A673 (cell line): ENCODE data around the gene FAM120B. TPM values are rescaled to one million over a fixed set of nuclear protein-coding genes. Genes with fewer than 3 reads are reported as not detected.

Experiments used
- BruUV-seq: library from RNA; stranded (reverse); fragments of 400-500 nt; replicated peaks from 2 replicates; lab custom pipeline; 2021; lab: Mats Ljungman, UMichigan
- CTCF ChIA-PET: fragments of 300-600 bp; sonication (Branson Sonifier 250); formaldehyde crosslinking; loops from one replicate; lab custom pipeline; 2022; ENCODE audit warnings: antibody characterized with exemption; lab: Charles Lee
- POLR2A ChIA-PET: fragments of 300-600 bp; sonication (Branson Sonifier 250); formaldehyde crosslinking; loops from one replicate; lab custom pipeline; 2022; ENCODE audit warnings: antibody characterized with exemption; ENCODE audit not compliant: low non-redundant PET; lab: Charles Lee
- DNase-seq: peaks from one replicate; pipeline ENCODE4 v3.0.0-alpha.2; 2015; ENCODE audit warnings: low spot score
- H3K27ac ChIP-seq: fragments of 200-600 bp; sonication (generic); 2 replicates; pipeline ENCODE4 v1.5.1; 2016; ENCODE audit warnings: mixed run types, low read depth, mild to moderate bottlenecking, mixed read lengths, antibody characterized with exemption, low read length; ENCODE audit not compliant: poor library complexity, severe bottlenecking
- H3K27me3 ChIP-seq: fragments of 200-600 bp; sonication (generic); replicated peaks from 2 replicates; pipeline ENCODE4 v1.6.1; 2017; ENCODE audit warnings: mixed run types, low read depth, mild to moderate bottlenecking, mixed read lengths, antibody characterized with exemption, low read length; ENCODE audit not compliant: insufficient read depth, poor library complexity
- H3K36me3 ChIP-seq: fragments of 200-600 bp; sonication (generic); 2 replicates; pipeline ENCODE4 v1.6.1; 2016; ENCODE audit warnings: mixed run types, mild to moderate bottlenecking, mixed read lengths, antibody characterized with exemption, low read length; ENCODE audit not compliant: insufficient read depth, poor library complexity, severe bottlenecking
- H3K4me1 ChIP-seq: fragments of 200-600 bp; sonication (generic); 2 replicates; pipeline ENCODE4 v1.6.1; 2017; ENCODE audit warnings: mixed run types, mild to moderate bottlenecking, mixed read lengths, antibody characterized with exemption, low read length; ENCODE audit not compliant: insufficient read depth, poor library complexity, severe bottlenecking
- H3K4me3 ChIP-seq: fragments of 200-600 bp; sonication (generic); 2 replicates; pipeline ENCODE4 v1.5.1; 2016; ENCODE audit warnings: low read depth, mixed run types, mild to moderate bottlenecking, mixed read lengths, low read length; ENCODE audit not compliant: poor library complexity, severe bottlenecking
- H3K9me3 ChIP-seq: fragments of 200-600 bp; sonication (generic); 2 replicates; pipeline ENCODE4 v1.6.1; 2016; ENCODE audit warnings: mixed run types, low read depth, mild to moderate bottlenecking, mixed read lengths, antibody characterized with exemption, low read length; ENCODE audit not compliant: poor library complexity, severe bottlenecking
- CTCF ChIP-seq: fragments of 300-800, 200-600 bp; sonication (generic); conservative IDR thresholded peaks from 2 replicates; pipeline ENCODE4 v1.5.1; 2017; ENCODE audit warnings: low read depth, mild to moderate bottlenecking, antibody characterized with exemption, low read length, moderate library complexity, mixed read lengths
- EZH2 ChIP-seq: fragments of 200-600 bp; sonication (generic); IDR thresholded peaks from 2 replicates; pipeline ENCODE4 v1.6.1; 2017; ENCODE audit warnings: borderline replicate concordance, low read depth, mild to moderate bottlenecking, mixed read lengths, antibody characterized with exemption, low read length; ENCODE audit not compliant: poor library complexity, severe bottlenecking
- intact Hi-C: fragments of 100-400 bp; cut with micrococcal nuclease; formaldehyde crosslinking; loops from one replicate; pipeline ENCODE4 v1.10.0; 2022; ENCODE audit not compliant: unreplicated experiment
- total RNA-seq: library from RNA; stranded (reverse); gene quantifications from 2 replicates; pipeline ENCODE4 v1.2.3, GENCODE V29; 2021

The FAM120B gene
- total RNA-seq, 1 experiment from 2014 or later: 31.6 TPM

- BruUV-seq: no TSS peak
- no peak overlapping the region for H3K4me3 ChIP-seq
- CTCF ChIA-PET: no interaction called here
- peaks cover 15% of the 10 kb centered on the region for H3K36me3 ChIP-seq
- no peak for DNase-seq
- intact Hi-C loops: no loop called here
- no peaks in the 10 kb centered on the region for H3K4me1 ChIP-seq
- POLR2A ChIA-PET: no interaction called here
- H3K9me3 ChIP-seq: no peaks in the 10 kb centered on the region
- no peak overlapping the region for H3K27ac ChIP-seq
- TF ChIP-seq CTCF (no peak), EZH2 (no peak)
- H3K27me3 ChIP-seq: no peaks in the 10 kb centered on the region
These were observed 96.9 kb downstream of the FAM120B start for GRCh38 chr6:170403451-170403850.

- CTCF ChIA-PET: no interaction called here
- TF ChIP-seq CTCF (no peak), EZH2 (no peak)
- no TSS peak for BruUV-seq
- Histone ChIP-seq H3K9me3 (no peaks in the 10 kb centered on the region), H3K4me1 (no peaks in the 10 kb centered on the region), H3K27me3 (no peaks in the 10 kb centered on the region), H3K36me3 (peaks cover 15% of the 10 kb centered on the region), H3K4me3 (no peak overlapping the region), H3K27ac (no peak overlapping the region)
- POLR2A ChIA-PET: no interaction called here
- intact Hi-C loops: no loop called here
- no peak for DNase-seq
These were observed 97.5 kb downstream of the FAM120B start for GRCh38 chr6:170404036-170404435.

DNA sequence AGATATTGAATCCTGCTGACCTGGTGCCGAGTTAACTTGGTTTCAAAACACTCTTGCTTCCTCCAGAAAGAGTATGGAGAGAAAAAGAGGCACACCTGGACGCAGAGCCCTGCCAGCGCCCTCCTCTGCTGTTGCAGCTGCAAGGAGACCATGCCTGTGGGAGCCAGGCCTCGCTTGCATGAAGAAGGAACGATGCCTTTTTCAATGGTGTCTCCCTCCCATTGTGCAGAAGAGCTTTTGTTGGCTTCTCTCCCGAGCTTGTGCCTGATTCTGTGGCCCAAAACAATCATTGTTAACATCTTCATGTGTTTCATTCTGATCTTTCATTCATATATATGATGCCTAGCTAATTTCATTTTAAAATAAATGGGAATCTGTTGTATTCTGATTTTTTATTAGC is 98.1 kb downstream of the FAM120B start:
- DNase-seq: no peak
- H3K4me1 ChIP-seq: no peaks in the 10 kb centered on the region
- H3K9me3 ChIP-seq: no peaks in the 10 kb centered on the region
- no peaks in the 10 kb centered on the region for H3K27me3 ChIP-seq
- no TSS peak for BruUV-seq
- TF ChIP-seq CTCF (no peak), EZH2 (no peak)
- no peak overlapping the region for H3K4me3 ChIP-seq
- H3K36me3 ChIP-seq: peaks cover 15% of the 10 kb centered on the region
- no peak overlapping the region for H3K27ac ChIP-seq
- ChIA-PET POLR2A (no interaction called here), CTCF (no interaction called here)
- intact Hi-C loops: no loop called here
